GM19351 (cell line): ENCODE results near the gene KCTD21.
A peak's percentile ranks its signal among the peaks of the same experiment; 100 is the strongest.
"Not testable (repeated sequence)": the region's sequence is repeated elsewhere in the genome, so short reads cannot be mapped to it uniquely, and the experiment has no call there.

ENCODE experiments used
- ATAC-seq: cut with Tn5 transposase; IDR thresholded peaks from one replicate; pipeline ENCODE4 v1.9.1; 2021; ENCODE audit warnings: mild to moderate bottlenecking, moderate library complexity; ENCODE audit not compliant: unreplicated experiment

Gene KCTD21

GRCh38 chr11:78188286-78189173 lies at the start of gene KCTD21, which contains the start of gene USP35:
KCTD21 (minus strand) TSS chr11:78188626; CDS start chr11:78174554, 14,072 bp downstream.
USP35 (plus strand) TSS chr11:78188919; CDS start chr11:78196246, 7,327 bp downstream.
- peak; percentile 92 for ATAC-seq

GRCh38 chr11:78237293-78238046 lies 49.0 kb upstream of the KCTD21 start:
- no peak for ATAC-seq

GRCh38 chr11:78234006-78234405 lies 45.6 kb upstream of the KCTD21 start:
- no peak for ATAC-seq

- ATAC-seq, result not testable (repeated sequence)
These were observed 44.6 kb upstream of the KCTD21 start for GRCh38 chr11:78233046-78233445.

- ATAC-seq, result no peak
These were observed 43.6 kb upstream of the KCTD21 start for GRCh38 chr11:78231962-78232501.

- no peak for ATAC-seq
These were observed 41.9 kb upstream of the KCTD21 start for GRCh38 chr11:78230161-78230877.

GRCh38 chr11:78229106-78229505 lies 40.7 kb upstream of the KCTD21 start:
- no peak for ATAC-seq

GRCh38 chr11:78228467-78228866 lies 40.0 kb upstream of the KCTD21 start:
- peak; percentile 56 for ATAC-seq

- ATAC-seq, result peak; percentile 61
These were observed 39.5 kb upstream of the KCTD21 start for GRCh38 chr11:78227921-78228320.

GRCh38 chr11:78226684-78227680 lies 38.6 kb upstream of the KCTD21 start:
- no peak for ATAC-seq

GRCh38 chr11:78224906-78225420 lies 36.5 kb upstream of the KCTD21 start:
- ATAC-seq, result no peak

- ATAC-seq, result no peak
These were observed 36.1 kb upstream of the KCTD21 start for GRCh38 chr11:78224506-78224905.

GRCh38 chr11:78223320-78223954 lies 35.0 kb upstream of the KCTD21 start:
- ATAC-seq, result peak; percentile 74

- not testable (repeated sequence) for ATAC-seq
These were observed 34.3 kb upstream of the KCTD21 start for GRCh38 chr11:78222726-78223125.

GRCh38 chr11:78221396-78222315 lies 33.2 kb upstream of the KCTD21 start:
- no peak for ATAC-seq

- no peak for ATAC-seq
These were observed 32.1 kb upstream of the KCTD21 start for GRCh38 chr11:78220218-78221157.
